HG03521 (cell line): ENCODE measurements around the gene CPPED1.

Source experiments
- ATAC-seq: cut with Tn5 transposase; IDR thresholded peaks from one replicate; pipeline ENCODE4 v1.9.1; 2021; ENCODE audit warnings: mild to moderate bottlenecking, moderate library complexity; ENCODE audit not compliant: unreplicated experiment

The CPPED1 gene

DNA sequence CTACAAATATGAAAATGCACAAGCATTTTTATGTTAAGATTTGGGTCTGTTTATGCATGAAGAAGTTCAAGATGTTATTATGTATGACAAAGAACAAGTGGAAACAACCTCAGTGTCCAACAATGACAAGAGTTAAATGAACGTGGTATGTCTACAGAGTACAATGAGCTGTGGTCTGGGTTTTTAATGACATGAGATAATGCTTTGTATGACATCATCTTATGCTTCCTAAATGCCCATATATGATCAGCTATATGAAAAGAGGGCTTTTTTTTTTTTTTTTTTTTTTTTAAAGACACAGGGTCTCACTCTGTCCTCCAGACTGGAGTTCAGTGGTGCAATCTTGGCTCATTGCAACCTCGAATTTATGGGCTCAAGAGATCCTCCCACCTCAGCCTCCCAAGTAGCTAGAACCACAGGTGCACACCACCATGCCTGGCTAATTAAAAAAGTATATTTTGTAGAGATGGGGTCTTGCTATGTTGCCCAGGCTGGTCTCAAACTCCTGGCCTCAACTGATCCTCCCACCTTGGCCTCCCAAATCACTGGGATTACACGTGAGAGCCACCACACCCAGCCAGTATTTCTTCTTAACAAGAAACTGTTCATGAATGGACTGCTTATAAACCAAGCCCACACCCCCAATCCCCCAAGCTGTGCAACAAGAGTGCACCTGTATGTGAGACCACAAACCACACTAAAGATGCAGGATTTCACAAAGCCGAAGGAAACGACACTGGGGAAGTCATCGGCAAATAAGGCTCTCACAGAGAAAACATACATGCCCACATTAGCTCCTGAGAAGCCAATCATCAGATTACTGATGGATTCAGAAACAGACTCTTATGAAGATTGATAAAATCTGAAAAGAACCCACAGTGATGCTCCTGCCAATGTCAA lies 114.5 kb downstream of the CPPED1 start:
- ATAC-seq, result no peak

DNA sequence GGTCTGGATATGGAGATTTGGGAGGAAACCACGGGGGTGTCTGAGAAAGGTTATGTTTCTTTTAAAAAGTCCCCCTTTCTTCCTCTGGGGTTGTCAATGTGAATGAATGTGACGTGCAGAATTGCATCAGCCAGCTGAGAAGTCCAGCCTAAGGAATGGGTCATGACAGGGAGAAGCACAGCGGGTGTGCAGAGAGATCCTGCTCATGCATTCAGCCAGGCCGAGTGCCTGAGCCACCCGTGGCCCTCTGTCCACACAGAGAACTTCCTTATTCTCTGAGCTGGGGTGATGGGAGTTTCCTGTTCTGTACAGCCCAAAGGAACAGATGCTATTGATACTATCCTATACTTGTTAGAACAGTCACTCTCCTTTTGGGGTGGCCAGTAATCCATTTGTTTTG lies 117.9 kb downstream of the CPPED1 start:
- no peak for ATAC-seq

DNA sequence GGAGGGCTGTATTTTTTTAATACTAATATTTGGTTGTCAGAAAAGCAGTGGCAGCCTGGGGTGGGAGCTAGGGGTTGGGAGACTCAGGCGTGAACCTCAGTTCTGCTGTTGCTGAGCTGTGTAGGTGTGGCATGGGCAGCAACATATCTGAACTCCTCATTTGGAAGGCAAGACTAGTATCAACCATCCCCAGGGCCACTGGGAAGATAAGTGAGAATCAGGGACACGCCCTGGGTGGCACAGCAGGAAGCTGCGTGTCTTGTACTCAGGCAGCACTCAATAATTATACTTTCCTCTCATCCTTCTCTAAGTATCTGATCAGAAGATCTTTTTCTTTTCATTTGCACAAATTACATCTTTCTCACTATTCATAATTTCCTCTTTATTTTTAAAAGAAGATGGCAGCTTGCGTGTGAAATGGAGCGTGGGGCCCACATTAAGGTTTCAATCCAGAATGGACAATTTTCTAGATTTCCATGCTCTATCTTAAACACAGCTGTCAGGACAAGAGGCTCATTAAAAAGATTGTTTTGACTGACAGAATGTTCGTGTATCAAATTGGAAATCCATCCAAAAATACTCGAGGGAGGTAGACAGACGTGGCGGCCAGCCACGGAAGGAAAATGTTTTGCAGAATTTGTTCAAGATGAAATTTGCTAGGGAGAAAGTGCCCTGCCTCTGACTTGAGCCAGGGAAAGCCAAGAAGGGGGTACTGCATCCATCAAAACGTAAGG lies 121.1 kb downstream of the CPPED1 start:
- no peak for ATAC-seq

DNA sequence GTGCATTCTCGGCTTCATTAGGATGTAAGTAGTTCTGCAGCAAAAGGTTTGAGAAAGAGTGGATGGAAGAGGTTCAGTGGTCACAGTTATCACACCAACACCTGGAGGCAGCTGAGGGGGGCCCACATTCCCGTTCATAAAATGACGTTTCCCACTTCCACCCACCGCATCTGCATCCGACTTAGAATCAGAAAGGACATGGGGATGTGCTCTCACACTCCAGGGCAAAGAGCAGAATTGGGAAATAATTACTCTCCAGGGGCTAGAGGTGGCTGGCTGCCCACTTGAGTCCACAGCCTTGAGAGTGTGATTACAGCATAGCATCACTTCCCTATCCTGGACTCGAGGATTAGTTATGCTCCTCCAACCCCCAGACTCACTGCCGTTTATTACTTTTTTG lies 122.0 kb downstream of the CPPED1 start:
- no peak for ATAC-seq

DNA sequence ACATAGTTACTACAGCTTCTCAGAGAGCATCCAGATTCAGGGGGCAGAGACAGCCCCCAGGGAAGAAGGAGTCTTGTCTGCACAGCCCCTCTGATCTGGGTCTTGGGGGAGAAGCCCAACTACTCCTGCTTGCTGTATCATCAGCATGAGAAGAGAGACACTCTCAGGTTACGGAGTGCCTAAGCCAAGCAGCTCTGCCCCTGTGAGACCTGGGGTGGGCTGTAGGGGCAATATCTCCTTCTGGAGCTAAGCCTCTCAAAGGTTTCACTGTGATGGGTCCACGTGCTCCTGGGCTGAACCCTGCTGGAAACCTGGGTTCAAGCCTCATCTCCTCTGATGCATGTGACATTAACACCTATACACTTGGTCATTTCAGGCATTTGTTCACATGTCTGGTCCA lies 123.2 kb downstream of the CPPED1 start:
- ATAC-seq, result no peak

DNA sequence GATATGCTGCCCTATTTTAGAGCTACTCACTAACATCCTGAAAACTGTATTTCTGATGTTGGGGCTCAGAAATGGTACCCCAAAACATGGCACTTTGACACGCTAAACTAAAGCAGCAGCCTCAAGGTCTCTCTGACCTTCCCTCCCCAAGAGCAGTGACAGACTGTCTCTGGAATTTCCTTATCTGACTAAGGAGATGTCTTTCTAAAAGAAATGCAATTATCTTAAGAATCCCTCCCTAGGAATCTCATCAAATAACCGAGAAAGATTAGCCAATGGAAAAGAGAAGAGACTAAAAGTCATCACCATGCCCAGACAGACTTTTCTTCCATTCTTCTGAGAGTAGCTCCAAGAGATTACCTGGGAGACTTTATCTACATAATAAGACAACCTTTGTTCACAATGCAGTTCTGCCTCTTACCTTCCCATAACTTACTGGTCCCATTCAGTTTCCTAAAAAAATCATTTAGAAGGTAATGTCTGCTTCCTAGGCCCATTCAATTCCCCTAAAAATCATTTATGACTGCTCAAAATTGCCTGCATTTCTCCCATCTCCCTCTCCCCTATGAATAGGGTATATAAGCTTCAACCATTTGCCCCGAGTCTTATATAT lies 123.9 kb downstream of the CPPED1 start:
- no peak for ATAC-seq

DNA sequence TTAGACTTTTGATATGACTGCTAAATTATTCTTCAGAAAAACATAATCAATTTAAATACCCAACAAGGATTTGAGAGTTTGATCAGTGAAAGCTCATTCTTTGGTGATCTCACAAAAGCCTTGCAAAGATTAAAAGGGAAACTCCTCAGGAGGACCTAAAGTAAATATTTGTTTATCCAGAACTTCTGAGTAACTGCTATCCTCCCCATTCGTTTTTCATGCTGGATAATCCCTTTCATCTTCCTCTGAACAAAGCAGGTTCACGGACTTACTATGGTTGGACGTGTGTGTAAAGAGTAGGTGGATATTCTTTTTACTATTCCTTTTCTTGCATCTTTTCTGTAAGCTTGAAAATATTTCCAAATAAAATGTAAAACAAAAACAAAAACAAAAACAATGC lies 124.7 kb downstream of the CPPED1 start:
- ATAC-seq, result no peak

DNA sequence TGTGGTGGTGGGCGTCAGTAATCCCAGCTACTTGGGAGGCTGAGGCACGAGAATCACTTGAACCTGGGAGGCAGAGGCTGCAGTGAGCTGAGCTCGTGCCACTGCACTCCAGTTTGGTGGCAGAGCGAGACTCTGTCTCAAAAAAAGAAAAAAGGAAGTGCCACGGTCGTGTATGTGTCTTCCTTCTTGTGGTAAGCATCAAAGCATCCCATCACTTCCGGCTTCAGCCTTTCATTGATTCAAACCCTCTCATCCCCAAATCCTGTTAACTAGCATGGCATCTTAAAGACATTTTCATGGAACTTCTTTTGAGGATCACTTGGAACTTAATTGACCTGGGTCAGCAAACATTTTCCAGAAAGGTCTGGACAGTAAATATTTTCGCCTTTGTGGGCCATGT lies 126.2 kb downstream of the CPPED1 start:
- no peak for ATAC-seq

DNA sequence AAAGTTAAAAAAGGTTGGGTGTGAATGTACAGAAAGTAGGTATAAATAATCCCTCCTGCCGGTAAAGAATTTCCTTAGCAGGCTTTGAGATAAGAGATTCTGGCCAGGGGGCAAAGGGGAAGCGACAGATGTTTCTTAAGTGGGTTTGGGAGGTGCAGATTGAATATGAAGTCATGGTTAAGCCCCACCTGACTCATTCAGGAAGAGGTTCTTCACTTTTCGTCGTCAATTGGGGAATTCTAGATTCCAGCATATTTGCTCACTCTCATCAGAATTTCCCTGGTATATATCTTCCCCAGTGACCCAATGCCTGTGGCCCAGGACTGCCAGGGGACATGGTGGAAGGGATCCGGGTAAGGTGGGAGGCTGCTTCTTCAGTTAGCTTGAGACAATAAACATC lies 127.8 kb downstream of the CPPED1 start:
- ATAC-seq, result no peak

DNA sequence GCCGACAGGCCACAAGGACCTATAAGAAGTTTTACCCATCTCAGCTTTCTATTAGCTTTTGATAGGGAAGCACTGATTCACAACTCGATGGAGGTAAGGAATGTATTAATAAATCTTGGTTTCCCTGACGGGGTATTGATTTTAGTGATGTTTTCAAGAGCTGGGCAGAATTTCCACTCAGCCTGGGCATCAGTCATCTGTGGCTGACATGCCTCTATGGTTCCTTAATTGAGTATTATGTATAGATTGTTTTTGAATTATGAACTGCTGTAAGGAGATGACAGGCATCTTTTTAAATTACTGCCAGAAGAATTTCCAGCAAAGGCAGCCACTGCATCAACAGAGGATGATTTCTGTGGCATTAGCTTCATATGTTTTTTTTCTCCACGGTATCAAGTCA lies 128.6 kb downstream of the CPPED1 start:
- ATAC-seq, result no peak

DNA sequence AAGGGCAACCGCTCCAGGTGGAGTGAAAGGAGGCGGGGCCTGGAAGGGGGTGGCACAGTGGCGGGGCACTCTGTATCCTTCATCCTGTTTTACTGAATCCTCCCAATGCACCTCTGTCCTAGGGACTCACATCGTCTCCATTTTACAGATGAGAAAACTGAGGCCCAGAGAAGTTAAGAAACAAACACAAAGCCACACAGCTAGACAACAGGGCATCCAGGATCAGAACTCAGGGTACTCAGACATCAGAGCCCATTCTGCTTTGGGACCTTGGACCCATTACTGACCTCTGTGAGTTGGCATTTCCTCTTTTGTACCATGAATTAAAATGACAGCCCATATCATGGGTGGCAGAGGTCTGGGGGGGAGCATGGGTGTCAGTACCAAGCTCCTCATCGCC lies 129.2 kb downstream of the CPPED1 start:
- no peak for ATAC-seq

DNA sequence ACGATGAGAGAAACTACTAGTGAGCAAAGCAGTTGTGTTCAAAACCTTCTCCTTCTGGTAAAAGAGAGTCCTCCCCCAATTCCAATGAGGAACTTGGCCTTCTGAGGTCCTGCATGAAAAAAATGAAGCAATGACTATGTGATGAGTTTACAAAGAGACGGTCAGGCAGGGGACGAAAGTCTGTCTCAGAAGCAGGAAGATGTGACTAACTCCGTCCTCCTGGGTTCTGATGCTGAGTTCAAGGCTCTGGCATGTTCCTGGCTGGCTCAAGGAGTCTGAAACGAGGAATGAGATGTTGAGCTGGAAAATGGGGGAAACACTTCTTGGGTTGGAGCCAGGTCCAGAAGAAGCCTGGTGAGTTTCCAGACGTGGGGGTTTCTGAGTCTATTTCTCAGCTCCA lies 129.6 kb downstream of the CPPED1 start:
- ATAC-seq, result no peak

DNA sequence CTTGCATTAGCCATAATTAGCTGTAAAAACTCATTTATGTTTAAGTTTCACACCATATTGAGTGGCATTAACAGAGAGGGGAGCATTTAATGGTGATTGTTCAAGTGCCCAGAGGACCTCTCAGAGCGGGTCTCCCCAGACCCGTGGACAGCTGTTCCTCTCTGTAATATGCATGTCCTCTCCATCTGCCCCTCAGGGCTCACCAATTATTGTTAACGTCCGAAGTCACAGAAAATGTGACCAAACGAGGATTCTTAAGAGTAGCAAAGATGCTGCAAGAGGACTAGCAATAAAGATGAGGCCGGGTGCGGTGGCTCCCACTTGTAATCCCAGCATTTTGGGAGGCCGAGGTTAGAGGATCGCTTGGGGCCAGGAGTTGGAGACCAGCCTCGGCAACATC lies 130.2 kb downstream of the CPPED1 start:
- no peak for ATAC-seq

DNA sequence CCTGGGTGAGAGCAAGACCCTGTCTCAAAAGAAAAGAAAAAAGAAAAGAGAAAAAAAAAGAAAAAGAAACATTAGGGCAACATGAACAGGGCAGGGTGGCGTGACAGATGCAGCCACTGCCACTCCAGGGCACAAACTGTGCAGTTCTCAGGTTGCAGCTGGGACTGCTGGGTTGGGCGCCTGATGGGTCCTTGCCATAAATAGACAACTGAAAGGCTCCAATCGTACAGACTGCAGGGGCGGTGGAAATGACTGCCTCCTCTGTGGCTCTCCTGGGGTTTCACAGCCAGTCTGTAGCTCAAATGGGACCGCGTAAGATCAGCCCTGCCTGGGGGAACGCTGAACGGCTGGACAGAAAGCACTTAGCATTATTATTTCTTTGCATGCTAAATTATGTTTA lies 130.7 kb downstream of the CPPED1 start:
- ATAC-seq, result no peak

DNA sequence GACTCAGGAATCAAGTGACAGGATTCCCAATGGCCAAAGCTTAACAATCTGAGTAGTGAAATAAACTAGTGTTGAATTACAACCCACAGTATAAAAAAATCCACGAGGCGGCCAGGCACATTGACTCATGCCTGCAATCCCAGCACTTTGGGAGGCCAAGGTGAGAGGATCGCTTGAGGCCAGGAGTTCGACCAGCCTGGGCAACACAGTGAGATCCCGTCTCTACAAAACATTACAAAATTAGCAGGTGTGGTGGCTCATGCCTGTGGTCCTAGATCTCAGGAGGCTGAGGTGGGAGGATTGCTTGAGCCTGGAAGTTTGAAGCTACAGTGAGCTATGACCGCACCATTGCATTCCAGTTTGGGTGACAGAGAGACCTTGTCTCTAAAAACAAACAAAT lies 133.8 kb downstream of the CPPED1 start:
- no peak for ATAC-seq

DNA sequence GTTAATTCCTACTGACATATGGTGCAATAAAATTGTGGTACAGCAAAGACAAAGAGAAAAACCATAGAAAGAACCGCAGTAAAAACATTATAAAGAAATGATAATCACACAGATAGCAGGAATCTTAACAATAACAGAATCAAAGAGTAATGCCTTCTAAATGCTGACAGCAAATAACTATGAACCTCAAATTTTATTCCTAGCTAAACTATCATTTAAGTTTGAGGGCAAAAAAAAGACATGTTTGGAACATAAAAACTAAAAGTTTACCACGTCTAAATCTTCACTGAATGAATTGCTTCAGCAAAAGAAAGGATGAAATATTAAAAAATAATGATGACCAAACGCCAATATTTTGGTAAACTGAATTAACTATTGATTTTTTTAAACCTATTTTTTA lies 135.8 kb downstream of the CPPED1 start:
- no peak for ATAC-seq

DNA sequence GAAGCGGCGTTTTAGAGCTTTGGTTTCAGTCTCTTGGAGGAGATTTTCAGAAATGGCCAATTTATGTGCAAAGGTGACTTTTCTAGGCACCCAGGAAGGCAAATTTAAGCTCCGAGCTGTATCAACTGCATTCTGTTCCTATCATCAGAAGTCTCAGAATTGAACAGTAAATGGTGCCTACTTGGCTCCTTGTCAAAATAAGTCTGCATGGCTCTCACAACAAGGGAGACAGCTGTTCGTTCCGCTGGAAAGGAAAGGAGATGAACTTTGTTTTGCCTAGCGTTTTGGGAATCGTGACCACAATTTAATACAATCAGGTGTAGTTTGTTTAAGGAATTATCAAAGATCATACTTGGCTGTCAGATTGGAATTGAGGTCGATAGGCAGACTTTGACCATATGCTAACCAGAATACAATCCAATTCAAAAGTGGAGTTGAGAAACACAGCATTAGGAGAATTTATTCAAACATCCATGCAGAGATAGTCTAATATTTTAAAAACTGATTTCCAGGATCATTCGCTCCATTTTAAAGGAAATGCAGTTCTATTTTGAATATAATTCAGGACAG lies 139.4 kb downstream of the CPPED1 start:
- ATAC-seq, result no peak

DNA sequence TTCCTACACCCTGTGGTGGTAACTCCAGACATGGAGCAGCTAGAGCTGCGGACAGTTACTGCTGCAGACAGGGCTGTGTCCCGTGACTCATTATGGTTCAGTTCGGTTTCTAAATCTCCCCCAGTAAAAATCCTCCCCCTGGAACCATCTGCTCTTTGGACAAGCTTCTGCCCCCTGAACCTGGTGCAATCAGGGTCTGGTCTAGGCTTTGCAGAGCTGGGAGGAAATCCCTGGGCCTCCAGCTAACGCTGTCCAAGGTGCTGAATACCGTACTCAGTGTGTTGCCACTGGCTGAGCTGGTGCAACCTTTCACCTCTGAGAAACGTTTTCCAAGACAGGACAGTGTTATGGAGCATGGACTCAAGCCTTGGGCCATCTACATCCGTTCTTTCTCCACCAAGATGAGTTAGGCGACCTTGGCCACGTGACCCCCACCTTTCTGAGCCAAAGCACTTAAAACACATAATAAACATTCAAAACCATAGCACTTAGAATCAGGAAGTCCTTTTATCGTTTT lies 142.0 kb downstream of the CPPED1 start:
- no peak for ATAC-seq

DNA sequence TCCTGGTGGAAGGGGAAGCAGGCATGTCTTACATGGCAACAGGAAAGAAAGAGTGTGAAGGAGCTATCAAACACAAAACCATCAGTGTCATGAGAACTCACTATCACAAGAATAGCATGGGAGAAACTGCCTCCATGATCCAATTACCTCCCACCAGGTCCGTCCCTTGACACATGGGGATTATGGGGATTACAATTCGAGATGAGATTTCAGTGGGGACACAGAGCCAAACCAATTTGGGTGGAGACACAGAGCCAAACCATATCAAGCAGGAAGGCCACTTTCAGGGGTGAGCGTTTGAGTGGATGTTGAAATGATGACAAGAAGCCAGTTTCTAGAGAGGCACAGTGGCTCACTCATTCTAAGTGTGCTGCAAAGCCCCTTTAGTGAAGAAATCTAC lies 143.8 kb downstream of the CPPED1 start:
- ATAC-seq, result no peak

DNA sequence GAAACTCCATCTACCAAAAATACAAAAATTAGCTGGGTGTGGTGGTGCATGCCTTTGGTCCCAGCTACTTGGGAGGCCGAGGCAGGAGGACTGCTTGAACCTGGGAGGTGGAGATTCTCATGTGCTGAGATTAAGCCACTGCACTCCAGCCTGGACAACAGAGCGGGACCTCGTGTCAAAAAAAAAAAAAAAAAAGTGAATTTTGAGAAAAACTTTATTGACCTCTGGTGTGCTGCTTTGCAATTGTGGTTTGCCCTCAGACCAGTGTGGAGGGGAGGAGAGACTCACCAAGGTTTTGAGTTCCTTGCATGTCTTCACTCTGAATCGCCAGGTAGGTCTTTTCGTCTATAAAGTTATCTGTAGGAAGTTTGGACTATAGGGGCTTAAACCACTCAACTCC lies 145.2 kb downstream of the CPPED1 start:
- no peak for ATAC-seq

DNA sequence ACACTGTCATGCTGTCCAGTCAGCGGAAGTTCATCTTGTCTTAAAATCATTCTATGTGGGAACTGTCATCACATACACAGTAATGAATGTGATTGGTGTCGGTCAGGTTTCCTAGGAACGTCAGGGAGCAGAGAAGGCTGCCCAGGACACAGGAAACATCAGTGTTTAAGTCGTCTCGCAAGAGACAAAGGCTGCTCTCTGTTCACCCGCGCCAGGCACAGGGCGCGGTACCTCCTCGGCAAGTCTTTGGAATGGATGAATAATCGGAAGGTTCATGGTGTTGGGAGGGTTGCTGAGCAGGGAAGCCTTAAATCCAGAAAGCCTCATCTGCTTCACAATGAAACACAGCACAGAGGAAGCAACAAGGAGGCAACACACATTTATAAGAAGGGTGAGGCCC lies 148.2 kb downstream of the CPPED1 start:
- ATAC-seq, result no peak
